GM18868 (cell line): Measurements from ENCODE around the gene DZIP3.
"Not testable (repeated sequence)": the region's sequence is repeated elsewhere in the genome, so short reads cannot be mapped to it uniquely, and the experiment has no call there.

Experiments
- ATAC-seq: cut with Tn5 transposase; IDR thresholded peaks from one replicate; pipeline ENCODE4 v1.9.1; 2021; ENCODE audit warnings: mild to moderate bottlenecking, moderate library complexity; ENCODE audit not compliant: unreplicated experiment

The DZIP3 gene

GRCh38 chr3:108677811-108678210 lies 88.3 kb downstream of the DZIP3 start:
- ATAC-seq, result no peak

- not testable (repeated sequence) for ATAC-seq
Measured at GRCh38 chr3:108692286-108692685, 102.8 kb downstream of the DZIP3 start.

- no peak for ATAC-seq
Measured at GRCh38 chr3:108698461-108698860, 108.9 kb downstream of the DZIP3 start.

- no peak for ATAC-seq
Measured at GRCh38 chr3:108705045-108705444, 115.5 kb downstream of the DZIP3 start.

- no peak for ATAC-seq
Measured at GRCh38 chr3:108713009-108713516, 123.5 kb downstream of the DZIP3 start.

- ATAC-seq, result no peak
Measured at GRCh38 chr3:108713816-108714215, 124.3 kb downstream of the DZIP3 start.

DNA sequence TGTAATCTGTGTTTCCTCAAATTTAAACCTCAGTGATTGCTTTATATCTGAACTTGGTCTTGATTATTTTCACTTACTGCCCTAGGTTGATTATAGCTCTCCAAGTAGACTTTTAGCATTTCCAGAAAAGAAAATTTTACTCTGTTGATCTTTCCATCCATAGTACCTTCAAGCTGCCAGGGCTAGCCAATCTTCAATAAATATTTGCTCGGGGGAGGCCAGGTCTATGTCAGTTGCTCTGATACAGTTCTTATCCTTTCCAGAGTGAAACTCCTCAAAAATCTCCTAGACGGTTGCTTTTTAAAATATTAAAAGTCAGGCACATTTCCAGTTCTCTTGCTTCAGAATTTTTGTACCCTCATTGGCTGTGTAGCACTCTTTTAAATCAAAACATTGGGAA lies 128.9 kb downstream of the DZIP3 start:
- ATAC-seq, result no peak

DNA sequence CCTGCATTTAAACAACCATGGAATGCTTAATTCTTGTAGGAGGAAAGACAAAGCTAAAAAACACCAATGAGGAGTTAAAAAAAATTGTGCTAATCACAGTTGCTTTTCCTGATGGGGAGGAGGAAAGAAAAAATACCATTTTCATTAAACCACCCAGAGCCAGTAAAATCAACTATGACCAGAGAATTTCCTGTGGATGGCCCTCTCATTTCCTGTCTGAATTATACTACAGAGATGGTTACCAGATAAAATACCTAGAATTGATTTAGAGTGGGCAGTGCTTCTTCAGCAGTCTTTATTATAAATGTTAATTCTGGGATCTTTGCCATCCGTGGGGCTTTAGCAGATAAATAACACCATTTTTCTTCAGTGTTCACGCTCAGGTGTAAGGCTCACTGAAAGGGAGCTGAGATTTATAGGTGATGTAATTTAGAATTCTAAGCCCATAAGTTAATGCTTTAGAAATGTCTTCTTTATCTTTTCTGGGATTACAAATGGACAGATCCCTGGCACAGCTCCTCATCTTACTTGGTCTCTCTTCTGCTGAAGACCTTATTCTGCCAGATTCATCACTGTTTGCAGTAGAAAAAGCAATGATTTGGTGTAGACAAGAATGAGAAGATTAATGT lies 129.8 kb downstream of the DZIP3 start:
- no peak for ATAC-seq

GRCh38 chr3:108722724-108723123 lies 133.2 kb downstream of the DZIP3 start:
- no peak for ATAC-seq

DNA sequence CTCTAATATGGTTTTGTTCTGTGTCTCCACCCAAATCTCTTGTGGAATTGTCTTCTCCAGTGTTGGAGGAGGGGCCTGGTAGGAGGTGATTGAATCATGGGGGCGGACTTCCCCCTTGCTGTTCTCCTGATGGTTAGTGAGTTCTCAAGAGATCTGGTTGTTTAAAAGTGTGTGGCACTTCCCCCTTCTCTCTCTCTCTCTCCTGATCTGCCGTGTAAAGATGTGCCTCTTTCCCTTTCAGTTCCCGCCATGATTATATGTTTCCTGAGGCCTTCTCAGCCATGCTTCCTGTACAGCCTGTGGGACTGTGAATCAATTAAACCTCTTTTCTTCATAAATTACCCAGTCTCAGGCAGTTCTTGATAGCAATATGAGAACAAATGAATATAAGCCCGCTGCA lies 134.6 kb downstream of the DZIP3 start:
- ATAC-seq, result no peak

DNA sequence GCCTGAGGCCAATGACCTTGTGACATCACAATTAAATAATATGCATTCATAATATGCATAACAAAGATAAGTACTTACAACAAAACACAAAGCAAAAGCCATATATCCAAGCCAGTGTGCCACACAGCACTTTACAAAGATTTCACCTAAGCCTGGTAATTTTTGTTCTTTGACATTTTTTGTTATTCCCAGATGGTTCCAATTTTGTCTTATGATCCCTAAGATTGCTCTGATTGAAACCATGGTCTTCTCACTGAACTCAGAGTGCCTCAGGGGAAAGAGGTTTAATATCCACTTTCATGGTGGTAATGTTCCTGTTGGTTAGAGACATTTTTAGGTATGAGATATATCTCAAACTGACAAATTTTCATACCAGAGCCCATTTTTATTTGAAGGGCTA lies 138.6 kb downstream of the DZIP3 start:
- ATAC-seq, result no peak

- ATAC-seq, result peak; percentile 64
Measured at GRCh38 chr3:108728934-108729333, 139.4 kb downstream of the DZIP3 start.

DNA sequence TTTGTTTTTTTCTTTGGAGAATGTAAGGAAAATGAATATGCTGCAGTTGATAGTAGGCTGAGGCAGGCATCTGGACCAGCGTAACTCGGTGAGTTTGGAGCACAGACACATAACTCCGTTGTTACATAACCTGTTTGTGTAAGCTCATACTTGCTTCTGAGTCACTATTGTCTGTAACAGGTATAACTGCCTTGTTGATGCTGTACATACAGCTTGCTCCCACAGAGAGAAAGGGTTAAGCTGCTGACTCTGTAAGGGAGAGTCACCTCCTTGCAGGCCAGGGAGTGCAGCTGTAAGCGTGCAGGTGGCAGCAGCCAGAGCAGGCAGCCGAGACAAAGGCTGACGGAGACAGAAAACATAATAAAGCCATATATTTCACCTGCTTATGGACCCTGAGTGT lies 147.3 kb downstream of the DZIP3 start:
- no peak for ATAC-seq

DNA sequence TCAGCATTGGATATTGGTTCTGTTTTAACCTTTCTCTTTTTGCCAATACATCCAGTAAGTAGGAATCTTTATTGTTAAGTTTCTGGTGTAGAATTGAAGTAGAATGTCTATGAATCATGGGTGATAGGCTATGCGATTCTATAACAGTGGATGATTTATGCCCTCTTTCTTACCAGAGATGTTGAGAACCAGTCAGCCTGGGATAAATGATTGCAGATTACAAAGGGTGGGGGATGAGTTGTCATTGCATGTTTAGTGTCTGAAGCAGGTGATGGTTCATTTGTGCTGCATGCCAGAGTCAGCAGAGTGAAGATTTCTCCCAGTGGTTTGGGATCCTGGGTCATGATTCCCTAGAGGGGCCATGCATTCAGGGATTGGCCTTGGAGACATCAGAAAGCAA lies 153.4 kb downstream of the DZIP3 start:
- ATAC-seq, result no peak
